Embryonic facial prominence (tissue), 1 donor: ENCODE measurements around the gene RPL23.

Experiments used
- DNase-seq: peaks from one replicate; pipeline ENCODE4 v3.0.0-alpha.2; 2016; ENCODE audit errors: extremely low spot score

Gene RPL23

GRCh38 chr17:38798614-38799500, 54.7 kb downstream of the RPL23 start:
- DNase-seq = no peak
